Tibial artery (tissue), 4 donors: ENCODE results near the gene ARHGAP35.

Experiments used
- DNase-seq, 2 donors: peaks; one replicate each; pipeline ENCODE4 v3.0.0-alpha.2; 2019
- H3K27ac ChIP-seq, 2 donors: fragments of 200-600 bp; sonication (generic) in 1 of 2; 1 replicate in 1 of 2; 2 replicates in 1 of 2; pipeline ENCODE4 v1.5.1; 2018 to 2019; ENCODE audit warnings: mild to moderate bottlenecking in 1 of 2
- H3K27me3 ChIP-seq, 2 donors: fragments of 200-600 bp; sonication (generic) in 1 of 2; one replicate each; pipeline versions ENCODE4 v1.5.1 to v1.6.0; 2016 to 2019
- H3K36me3 ChIP-seq, 3 donors: fragments of 200-600 bp; sonication (generic) in 2 of 3; one replicate each; pipeline ENCODE4 v1.5.1; 2016 to 2019; ENCODE audit warnings: mild to moderate bottlenecking in 2 of 3
- H3K4me1 ChIP-seq, 4 donors: fragments of 200-600 bp; sonication (generic) in 2 of 4; 1 replicate in 3 of 4; 2 replicates in 1 of 4; pipeline ENCODE4 v1.5.1; 2016 to 2019
- H3K4me3 ChIP-seq, 2 donors: fragments of 200-600 bp; sonication (generic) in 1 of 2; 1 replicate in 1 of 2; 2 replicates in 1 of 2; pipeline ENCODE4 v1.5.1; 2018 to 2019; ENCODE audit warnings: mild to moderate bottlenecking in 2 of 2
- H3K9me3 ChIP-seq, 3 donors: fragments of 200-600 bp; sonication (generic) in 1 of 3; one replicate each; pipeline ENCODE4 v1.5.1; 2016 to 2019
- intact Hi-C: fragments of 100-400 bp; cut with DNase I; formaldehyde crosslinking; loops from one replicate; pipeline ENCODE4 v1.15.0; 2023; ENCODE audit warnings: low total_unique reads
- TF ChIP-seq, protein P1 (sequence below), 2 experiments: fragments of 200-600 bp in 1 of 2; fragments of 450-650 bp in 1 of 2; IDR thresholded peaks; one replicate each; pipeline ENCODE4 v1.5.1; 2017 to 2019; ENCODE audit warnings: antibody characterized with exemption in 2 of 2, mild to moderate bottlenecking in 1 of 2, moderate library complexity in 1 of 2

The ARHGAP35 gene

GRCh38 chr19:46906221-46906620 is 45.4 kb downstream of the ARHGAP35 start:
- intact Hi-C loops = no loop called here
- no peak overlapping the region for H3K27ac ChIP-seq
- H3K4me3 ChIP-seq = no peak overlapping the region
- H3K27me3 ChIP-seq = no peaks in the 10 kb centered on the region
- H3K4me1 ChIP-seq = peaks cover 0 to 72% (median 46%) of the 10 kb centered on the region in 4 donors
- H3K36me3 ChIP-seq = no peaks in the 10 kb centered on the region
- DNase-seq = no peak
- TF ChIP-seq, protein P1, sequence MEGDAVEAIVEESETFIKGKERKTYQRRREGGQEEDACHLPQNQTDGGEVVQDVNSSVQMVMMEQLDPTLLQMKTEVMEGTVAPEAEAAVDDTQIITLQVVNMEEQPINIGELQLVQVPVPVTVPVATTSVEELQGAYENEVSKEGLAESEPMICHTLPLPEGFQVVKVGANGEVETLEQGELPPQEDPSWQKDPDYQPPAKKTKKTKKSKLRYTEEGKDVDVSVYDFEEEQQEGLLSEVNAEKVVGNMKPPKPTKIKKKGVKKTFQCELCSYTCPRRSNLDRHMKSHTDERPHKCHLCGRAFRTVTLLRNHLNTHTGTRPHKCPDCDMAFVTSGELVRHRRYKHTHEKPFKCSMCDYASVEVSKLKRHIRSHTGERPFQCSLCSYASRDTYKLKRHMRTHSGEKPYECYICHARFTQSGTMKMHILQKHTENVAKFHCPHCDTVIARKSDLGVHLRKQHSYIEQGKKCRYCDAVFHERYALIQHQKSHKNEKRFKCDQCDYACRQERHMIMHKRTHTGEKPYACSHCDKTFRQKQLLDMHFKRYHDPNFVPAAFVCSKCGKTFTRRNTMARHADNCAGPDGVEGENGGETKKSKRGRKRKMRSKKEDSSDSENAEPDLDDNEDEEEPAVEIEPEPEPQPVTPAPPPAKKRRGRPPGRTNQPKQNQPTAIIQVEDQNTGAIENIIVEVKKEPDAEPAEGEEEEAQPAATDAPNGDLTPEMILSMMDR (IDR thresholded peaks at IDR 0.05) = no peak
- no peaks in the 10 kb centered on the region for H3K9me3 ChIP-seq

- H3K27ac ChIP-seq = peak overlapping the region in 1 of 2 donors; percentile 1
- TF ChIP-seq, protein P1 (IDR thresholded peaks at IDR 0.05) = no peak
- H3K9me3 ChIP-seq = no peaks in the 10 kb centered on the region
- no peaks in the 10 kb centered on the region for H3K36me3 ChIP-seq
- intact Hi-C loops = no loop called here
- peaks cover 0 to 72% (median 41%) of the 10 kb centered on the region in 4 donors for H3K4me1 ChIP-seq
- no peaks in the 10 kb centered on the region for H3K27me3 ChIP-seq
- no peak overlapping the region for H3K4me3 ChIP-seq
- peak; percentile 61 to 71 for DNase-seq
These were observed 47.1 kb downstream of the ARHGAP35 start for GRCh38 chr19:46907880-46908279.

DNA sequence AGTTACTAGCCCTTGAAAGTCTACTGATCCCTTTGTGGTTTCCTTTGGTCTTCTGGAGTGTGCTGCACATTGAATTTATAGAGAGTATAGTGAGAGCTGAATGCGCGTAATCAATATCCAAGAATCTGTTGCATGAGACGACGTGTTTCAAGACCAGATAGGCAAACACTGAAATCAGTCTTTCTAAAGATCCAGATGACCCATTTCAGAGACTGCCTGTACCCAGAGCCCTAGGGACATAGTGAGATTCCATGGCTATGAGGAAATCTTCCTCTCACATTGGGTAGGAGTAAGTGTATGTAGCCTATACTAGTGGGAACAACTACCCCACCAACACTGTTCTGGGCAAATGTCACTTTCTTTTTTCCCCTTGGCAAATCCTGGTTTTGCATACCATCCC is 48.6 kb downstream of the ARHGAP35 start:
- Histone ChIP-seq H3K4me3 (no peak overlapping the region), H3K4me1 (peaks cover 0 to 72% (median 38%) of the 10 kb centered on the region in 4 donors), H3K9me3 (no peaks in the 10 kb centered on the region), H3K36me3 (no peaks in the 10 kb centered on the region), H3K27ac (no peak overlapping the region), H3K27me3 (no peaks in the 10 kb centered on the region)
- no peak for DNase-seq
- intact Hi-C loops = no loop called here
- TF ChIP-seq, protein P1 (IDR thresholded peaks at IDR 0.05) = no peak
